Tracheal epithelial cell (primary cell): ENCODE measurements around the gene HOXA11. TPM values are rescaled to one million over a fixed set of nuclear protein-coding genes. Genes with fewer than 3 reads are reported as not detected.

ENCODE experiments used
- total RNA-seq: library from RNA; depleted of rRNA; stranded (reverse); fragments of >200 nt; gene quantifications from 2 replicates; pipeline ENCODE4 v1.2.1, GENCODE V29; 2014

The HOXA11 gene
- 0.72 TPM in 1 of 2 replicates, not detected in the other for total RNA-seq

DNA sequence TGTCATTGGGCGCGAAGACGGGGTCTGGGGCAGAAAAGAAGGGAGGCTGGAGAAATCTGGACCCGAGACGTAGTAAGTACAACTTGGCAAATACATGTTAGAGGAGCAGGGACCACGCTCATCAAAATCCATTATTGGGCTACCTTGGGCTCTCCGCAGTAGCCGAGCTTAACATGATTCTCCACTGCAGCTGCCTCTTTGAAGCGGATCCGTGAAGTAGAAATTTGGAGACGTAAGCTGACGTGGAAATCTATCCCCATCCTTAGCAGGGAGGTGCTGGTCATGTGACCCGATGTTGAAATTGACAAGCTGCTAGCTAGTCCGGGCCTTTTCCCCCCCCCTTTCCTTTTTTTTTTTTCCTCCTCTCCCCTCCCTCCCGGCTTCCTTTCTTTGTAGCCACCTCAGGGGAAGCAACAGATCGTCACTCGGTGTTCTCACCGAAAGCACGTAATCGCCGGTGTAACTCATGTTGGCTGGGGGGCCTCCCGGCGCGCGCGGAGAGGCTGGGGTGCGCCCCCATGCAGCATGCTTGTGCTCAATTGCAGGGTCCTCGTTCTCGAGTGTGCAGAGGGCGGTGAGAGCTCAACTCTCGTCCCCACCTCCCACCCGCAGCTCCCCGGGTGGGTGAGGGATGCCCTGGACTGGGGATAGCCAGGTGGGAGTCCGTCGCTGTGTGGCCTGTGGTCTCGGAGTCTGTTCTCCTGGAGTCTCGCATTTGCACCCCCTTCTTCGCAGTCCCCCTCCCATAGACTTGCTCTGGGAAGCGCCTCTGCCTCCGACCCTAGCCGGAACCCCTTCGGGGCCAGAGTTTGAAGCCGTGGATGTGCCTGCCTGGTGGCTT is at the start of gene HOXA11:
HOXA11 (minus strand) TSS at position 220 of the 841 bp plus-strand sequence; CDS start at position 132, 88 bp downstream.

DNA sequence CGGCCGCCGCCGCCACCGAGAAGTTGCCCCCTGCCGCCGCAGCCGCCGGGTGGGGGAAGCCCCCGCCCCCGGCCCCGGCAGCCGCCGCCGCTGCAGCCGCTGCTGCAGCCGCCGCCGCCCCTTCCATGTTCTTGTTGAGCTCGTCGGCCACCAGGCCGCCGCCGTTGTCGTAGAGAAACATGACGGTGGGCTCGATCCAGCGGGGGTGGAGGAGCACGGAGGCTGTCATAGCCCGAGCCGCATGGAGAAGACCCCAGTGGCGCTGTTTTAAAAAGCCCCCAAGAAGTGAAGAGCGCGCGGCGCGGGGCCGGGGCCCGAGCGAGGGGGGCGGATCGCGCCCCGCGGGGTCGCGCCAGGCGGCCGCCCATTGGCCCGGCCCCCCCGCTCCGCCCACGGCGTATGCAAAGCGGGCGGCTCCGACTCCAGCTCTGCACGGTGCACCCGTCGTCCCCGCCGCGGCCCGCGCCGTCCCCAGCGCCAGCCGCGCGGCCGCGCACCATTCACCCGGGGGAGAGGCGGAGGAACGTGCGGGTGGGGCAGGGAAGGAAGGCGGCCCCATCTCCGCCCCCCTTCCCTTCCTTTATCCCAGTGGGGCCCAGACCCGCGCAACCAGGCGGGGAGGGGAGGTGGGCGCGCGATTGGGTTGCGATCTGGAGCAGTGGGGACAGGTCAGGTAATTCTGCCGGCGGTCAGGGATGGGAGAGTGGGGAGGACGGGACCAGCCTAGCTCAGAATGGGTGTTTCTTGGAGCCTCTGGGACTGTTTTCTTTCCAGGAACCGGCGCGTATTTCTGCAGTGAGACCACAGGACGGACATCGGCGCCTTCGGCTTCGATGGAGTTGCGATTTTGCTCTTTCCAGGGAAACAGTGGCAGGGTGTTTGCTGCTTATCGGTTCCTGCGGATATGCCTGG is 15.1 kb upstream of the HOXA11 start, which contains the start of gene HOXA13:
HOXA13 (minus strand) TSS at position 243 of the 912 bp plus-strand sequence; CDS start at position 229, 14 bp downstream.

DNA sequence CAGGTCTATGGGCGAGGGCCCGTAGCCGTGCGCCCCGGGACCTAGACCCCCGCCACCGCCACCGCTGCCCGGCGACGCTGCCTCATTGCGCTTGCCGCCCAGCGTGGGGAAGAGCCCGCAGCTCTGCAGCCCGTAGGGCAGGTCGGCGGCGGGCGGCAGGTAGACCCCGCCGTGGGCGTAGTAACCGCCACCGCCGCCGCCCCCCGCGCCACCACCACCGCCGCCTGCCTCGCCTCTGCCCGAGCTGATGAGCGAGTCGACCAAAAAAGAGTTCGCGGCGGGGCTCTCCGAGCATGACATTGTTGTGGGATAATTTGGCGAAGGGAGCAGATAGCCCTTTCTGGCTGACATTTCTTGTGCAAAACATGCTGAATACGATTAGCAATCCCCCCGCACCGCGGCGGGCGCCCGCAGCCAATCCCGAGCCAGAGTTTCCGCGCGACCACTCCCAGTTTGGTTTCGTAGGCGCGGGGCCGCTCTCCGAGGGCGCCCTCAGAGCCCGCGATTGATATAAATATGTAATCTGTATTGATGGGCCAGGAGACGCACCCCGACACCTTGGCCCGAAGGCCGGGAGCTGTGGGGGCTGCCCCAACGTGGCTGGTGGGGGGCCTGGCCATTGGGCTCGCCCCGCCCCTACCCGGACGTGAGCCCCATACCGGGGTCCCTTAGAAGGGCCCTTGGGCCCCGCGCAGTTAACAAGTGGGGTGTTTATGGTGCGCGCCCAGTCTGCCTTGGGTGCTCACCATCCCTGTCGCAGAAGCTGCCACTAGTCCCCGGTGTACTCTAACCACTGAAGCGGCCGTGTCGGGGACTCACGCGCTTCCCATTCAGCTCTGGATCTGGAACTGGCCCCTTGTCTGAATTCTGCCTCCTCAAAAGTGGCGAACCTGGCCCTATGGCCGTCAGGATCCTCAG is 10.8 kb downstream of the HOXA11 start, which contains the start of gene HOXA10:
HOXA10 (minus strand) TSS at position 365 of the 918 bp plus-strand sequence; CDS start at position 351, 14 bp downstream.

DNA sequence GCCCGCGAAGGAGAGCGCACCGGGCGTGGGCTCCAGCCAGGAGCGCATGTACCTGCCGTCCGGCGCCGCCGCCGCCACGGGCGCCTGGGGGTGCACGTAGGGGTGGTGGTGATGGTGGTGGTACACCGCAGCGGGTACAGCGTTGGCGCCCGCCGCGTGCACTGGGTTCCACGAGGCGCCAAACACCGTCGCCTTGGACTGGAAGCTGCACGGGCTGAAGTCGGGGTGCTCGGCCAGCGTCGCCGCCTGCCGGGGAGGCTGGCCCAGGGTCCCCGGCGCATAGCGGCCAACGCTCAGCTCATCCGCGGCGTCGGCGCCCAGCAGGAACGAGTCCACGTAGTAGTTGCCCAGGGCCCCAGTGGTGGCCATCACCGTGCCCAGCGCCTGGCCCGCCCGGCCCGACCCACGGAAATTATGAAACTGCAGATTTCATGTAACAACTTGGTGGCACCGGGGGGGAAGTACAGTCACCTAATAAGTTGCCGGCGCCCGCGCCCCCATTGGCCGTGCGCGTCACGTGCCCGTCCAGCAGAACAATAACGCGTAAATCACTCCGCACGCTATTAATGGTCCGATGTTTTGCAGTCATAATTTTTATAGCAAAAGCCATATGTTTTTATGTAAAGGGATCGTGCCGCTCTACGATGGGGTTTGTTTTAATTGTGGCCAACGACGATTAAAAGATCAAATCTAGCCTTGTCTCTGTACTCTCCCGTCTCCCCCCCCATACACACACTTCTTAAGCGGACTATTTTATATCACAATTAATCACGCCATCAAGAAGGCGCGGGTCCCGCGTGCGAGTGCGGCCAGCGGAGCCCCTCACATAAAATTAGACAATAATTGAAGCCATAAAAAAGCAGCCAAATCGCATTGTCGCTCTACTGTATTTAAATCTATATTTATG is 19.7 kb downstream of the HOXA11 start, which contains the start of gene HOXA9:
HOXA9 (minus strand) TSS at position 449 of the 907 bp plus-strand sequence; CDS start at position 369, 80 bp downstream.

DNA sequence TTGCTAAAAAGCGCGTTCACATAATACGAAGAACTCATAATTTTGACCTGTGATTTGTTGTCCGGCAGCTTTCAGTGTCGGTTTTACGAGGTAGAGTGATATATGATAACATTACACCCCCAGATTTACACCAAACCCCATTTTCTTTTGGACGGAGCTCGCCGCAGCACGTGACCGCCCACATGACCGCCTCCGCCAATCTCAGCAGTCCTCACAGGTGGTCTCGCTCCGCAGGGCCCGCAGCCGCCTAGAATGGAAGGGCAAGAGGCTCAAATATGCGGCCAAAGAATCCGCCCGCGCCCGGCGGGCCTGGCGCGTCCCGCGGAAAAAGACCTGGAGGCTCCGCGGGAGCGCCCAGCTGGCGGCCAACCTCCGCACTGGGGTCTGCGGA is 28.5 kb downstream of the HOXA11 start, which contains the start of gene HOXA7:
HOXA7 (minus strand) TSS at position 168 of the 391 bp plus-strand sequence; CDS start at position 38, 130 bp downstream.

DNA sequence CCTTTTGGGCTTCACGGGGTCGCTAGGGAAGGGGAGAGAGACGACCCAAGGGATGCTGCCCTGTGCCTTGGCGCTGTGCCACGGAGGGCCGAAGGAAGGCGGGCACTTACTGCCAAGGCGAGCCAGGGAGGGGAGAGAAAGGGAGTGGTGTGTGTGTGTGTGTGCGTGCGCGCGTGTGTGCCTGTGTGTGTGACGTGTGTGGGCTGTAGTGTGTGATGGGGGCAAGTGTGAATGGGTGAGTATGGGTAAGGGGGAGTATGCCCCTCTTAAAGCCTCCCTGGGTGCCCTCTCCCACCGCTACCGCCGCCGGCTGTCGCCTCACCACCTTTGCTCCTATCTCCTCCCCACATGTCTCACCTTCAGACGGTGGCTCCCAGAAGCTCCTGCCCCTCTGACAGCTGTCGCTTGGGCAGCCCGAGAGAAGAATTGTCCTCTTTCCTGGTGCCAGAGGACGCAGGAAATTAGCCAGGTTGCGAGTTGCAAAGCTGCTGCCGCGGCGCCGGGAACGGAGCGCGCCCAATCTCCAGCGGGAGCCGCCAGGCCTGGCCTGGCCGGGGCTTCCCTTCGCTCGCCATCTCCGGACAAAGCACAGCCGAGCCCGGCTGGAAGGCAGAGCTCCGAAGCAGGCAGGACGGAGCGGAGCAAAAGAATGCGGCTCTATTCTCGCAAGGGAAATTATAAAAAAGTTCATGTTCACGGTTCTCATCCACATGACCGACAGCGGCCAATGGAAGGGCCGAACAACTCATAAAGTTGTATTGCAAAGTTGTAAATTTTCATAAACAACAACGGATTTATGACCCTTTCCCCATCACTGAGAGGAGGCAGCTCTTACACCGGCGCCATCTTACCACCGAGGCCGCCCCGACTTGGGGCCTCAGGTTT is 32.9 kb downstream of the HOXA11 start, which contains the start of gene HOXA3:
HOXA3 (minus strand) TSS at position 653 of the 885 bp plus-strand sequence. CDS start 41,943 bp downstream, outside the sequence.

DNA sequence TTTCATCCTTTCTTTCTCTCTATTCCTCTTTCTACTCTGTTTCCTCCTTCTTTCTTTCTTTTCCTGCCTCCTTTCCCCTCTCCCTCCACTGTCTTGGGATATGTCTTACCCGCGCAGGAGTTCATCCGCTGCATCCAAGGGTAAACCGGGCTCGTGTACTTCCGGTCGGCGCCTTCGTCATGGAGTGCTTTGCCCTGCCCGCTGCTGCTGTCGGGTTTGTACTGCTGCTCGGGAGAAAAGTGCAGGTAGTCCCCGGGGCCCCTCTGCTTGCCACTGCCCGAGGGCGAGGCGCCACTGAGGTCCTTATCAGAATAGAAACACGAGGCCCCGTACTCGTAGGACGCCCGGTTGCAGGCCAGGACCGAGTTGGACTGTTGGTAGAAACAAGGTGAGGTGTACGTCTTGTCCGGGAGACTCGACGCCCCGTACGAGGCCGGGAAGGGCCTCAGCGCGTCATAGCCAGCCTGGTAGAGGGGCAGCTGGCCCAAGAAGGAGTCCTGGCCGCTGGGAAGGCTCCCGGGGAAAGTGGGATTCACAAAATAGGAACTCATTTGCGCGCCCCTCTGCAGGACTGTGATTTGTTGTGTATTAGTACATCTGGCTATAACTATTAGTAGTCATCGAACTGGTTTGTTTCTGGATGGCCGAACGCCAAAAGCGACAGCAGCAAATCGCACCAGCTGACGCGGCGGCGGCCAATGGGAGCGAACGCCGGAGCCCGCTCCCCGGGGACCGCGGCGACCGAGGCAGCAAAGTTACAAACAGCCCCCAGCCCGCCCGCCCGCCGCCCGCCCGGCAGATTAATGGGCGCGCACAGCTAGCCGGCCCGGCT is 37.6 kb downstream of the HOXA11 start, which contains the start of gene HOXA6:
HOXA6 (minus strand) TSS at position 576 of the 832 bp plus-strand sequence; CDS start at position 551, 25 bp downstream.

DNA sequence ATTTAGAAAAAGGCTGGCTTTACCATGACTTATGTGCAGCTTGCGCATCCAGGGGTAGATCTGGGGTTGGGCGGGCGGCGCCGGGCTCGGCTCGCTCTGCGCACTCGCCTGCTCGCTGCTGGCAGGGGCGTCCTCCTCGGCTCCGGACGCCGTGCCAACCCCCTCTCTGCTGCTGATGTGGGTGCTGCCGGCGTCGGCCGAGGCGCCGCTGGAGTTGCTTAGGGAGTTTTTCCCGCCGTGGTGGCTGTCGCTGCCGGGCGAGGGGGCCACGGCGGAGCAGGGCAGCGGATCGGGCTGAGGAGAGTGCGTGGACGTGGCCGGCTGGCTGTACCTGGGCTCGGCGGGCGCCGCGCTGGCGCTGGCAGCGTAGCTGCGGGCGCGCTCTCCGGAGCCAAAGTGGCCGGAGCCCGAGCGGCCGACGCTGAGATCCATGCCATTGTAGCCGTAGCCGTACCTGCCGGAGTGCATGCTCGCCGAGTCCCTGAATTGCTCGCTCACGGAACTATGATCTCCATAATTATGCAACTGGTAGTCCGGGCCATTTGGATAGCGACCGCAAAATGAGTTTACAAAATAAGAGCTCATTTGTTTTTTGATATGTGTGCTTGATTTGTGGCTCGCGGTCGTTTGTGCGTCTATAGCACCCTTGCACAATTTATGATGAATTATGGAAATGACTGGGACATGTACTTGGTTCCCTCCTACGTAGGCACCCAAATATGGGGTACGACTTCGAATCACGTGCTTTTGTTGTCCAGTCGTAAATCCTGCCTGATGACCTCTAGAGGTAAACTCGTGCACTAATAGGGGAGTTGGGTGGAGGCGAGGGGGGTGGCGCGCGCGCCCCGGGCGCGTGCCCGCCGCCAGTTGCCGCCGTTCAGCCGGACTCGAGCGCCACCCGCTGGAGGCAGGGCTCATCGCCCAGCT is 41.7 kb downstream of the HOXA11 start, which contains the start of gene HOXA5:
HOXA5 (minus strand) TSS at position 659 of the 927 bp plus-strand sequence; CDS start at position 585, 74 bp downstream.

Other genes starting within 250 kb of the HOXA11 start
- 0.48 and 0.64 TPM in 2 replicates for gene HOXA1, start 89.2 kb downstream of the HOXA11 start, total RNA-seq
- not detected in 2 replicates for gene HOXA2, start 82.5 kb downstream of the HOXA11 start, total RNA-seq
- 0.21 and 0.24 TPM in 2 replicates for gene HOXA4, start 54.5 kb downstream of the HOXA11 start, total RNA-seq
- 0.43 and 1.9 TPM in 2 replicates for gene HOXA5, start 41.6 kb downstream of the HOXA11 start, total RNA-seq
- 0.72 TPM in 1 of 2 replicates, not detected in the other for gene HOXA6, start 37.5 kb downstream of the HOXA11 start, total RNA-seq
- gene HOXA3, start 32.6 kb downstream of the HOXA11 start, total RNA-seq = 0.85 and 1.7 TPM in 2 replicates
- 0.96 TPM in 1 of 2 replicates, not detected in the other for gene HOXA7, start 28.6 kb downstream of the HOXA11 start, total RNA-seq
- 4.3 TPM in 1 of 2 replicates, not detected in the other for gene HOXA9, start 19.7 kb downstream of the HOXA11 start, total RNA-seq
- gene HOXA10, start 10.9 kb downstream of the HOXA11 start, total RNA-seq = under 0.01 and 2.2 TPM in 2 replicates
- gene HOXA13, start 14.9 kb upstream of the HOXA11 start, total RNA-seq = not detected in 2 replicates
- not detected in 2 replicates for gene EVX1, start 57.6 kb upstream of the HOXA11 start, total RNA-seq